ENCODE results near the gene SLC17A1.

GRCh38 chr6:25756382-25757363, 75.2 kb downstream of the SLC17A1 start:
- TF ChIP-seq CTCF (conservative IDR thresholded peaks at IDR 0.05 in 1 of 2, IDR thresholded peaks at IDR 0.05 in 1 of 2; ENCODE audit: low read depth in 1 of 2, low read length in 2 of 2) (no peak), EZH2 (IDR thresholded peaks at IDR 0.05; ENCODE audit: low read length, missing control alignments) (no peak)
